ENCODE data around the gene MKS1. TPM values are rescaled to one million over a fixed set of nuclear protein-coding genes. Genes with fewer than 3 reads are reported as not detected.
A peak's percentile ranks its signal among the peaks of the same experiment; 100 is the strongest.

The MKS1 gene
- total RNA-seq, 1 experiment from 2014 or later, result 24.8 TPM

GRCh38 chr17:58232707-58233156, 13.7 kb upstream of the MKS1 start:
- no peak overlapping the region for H4K91ac ChIP-seq (ENCODE audit: insufficient read length, low read depth, low read length)
- peaks cover 2% of the 10 kb centered on the region; the same call in 1 of the 2 replicates for H3K4me1 ChIP-seq (ENCODE audit: insufficient read depth, low read length)
- no peaks in the 10 kb centered on the region for H3K9me3 ChIP-seq (ENCODE audit: control insufficient read depth, low read depth, low read length)
- no peak overlapping the region for H3T11ph ChIP-seq (ENCODE audit: low read length)
- H3K14ac ChIP-seq (ENCODE audit: insufficient read depth, low read length), result no peak overlapping the region
- no peak overlapping the region for H3K27ac ChIP-seq (ENCODE audit: insufficient read length, low read depth, low read length)
- no peaks in the 10 kb centered on the region for H4K20me1 ChIP-seq (ENCODE audit: control insufficient read depth, insufficient read depth, insufficient read length)
- H3K27ac Mint-ChIP-seq, result no peak overlapping the region; a peak in 1 of 7 replicates
- H3K36me3 Mint-ChIP-seq (ENCODE audit: insufficient read depth in 1 of 3, low read depth in 3 of 3), result no peaks in the 10 kb centered on the region
- no peak overlapping the region for H2AK5ac ChIP-seq (ENCODE audit: insufficient read length, low read length)
- no peak overlapping the region for H2BK5ac ChIP-seq (ENCODE audit: insufficient read length, low read length)
- 0 out of 2 replicates have a peak, but pooled peaks cover 2% of the 10 kb centered on the region for H3K27me3 ChIP-seq (ENCODE audit: insufficient read depth, low read length)
- no peak overlapping the region for H2BK120ac ChIP-seq (ENCODE audit: low read depth, low read length, poor library complexity, severe bottlenecking)
- no peak overlapping the region for H3K56ac ChIP-seq (ENCODE audit: insufficient read length, low read depth, low read length)
- no CpG with 5 or more reads among the region's 12 CpGs for WGBS (ENCODE audit: extremely low coverage, insufficient read length, low lambda C conversion rate)
- H3K4me1 Mint-ChIP-seq, result peaks cover 16 to 22% of the 10 kb centered on the region in 2 experiments
- H4K8ac ChIP-seq (replicated peaks; ENCODE audit: insufficient read length, low read depth, low read length), result no peak overlapping the region
- no peak for TF ChIP-seq CTCF (conservative IDR thresholded peaks at IDR 0.05)
- peak; percentile 72 for DNase-seq
- H3K9me3 Mint-ChIP-seq, result no peaks in the 10 kb centered on the region
- no peak overlapping the region; the same call in 1 of the 2 replicates for H2BK15ac ChIP-seq (ENCODE audit: low read depth, low read length)
- no peak overlapping the region for H3K4me3 Mint-ChIP-seq
- no peak overlapping the region for H4K5ac ChIP-seq (ENCODE audit: insufficient read length, low read depth, low read length)
- H3K79me2 ChIP-seq (ENCODE audit: insufficient read depth, low read length), result no peaks in the 10 kb centered on the region
- no peaks in the 10 kb centered on the region for H3K79me1 ChIP-seq (ENCODE audit: insufficient read depth, low read depth, low read length, poor library complexity, severe bottlenecking)
- peak overlapping the region; percentile 15 for H3K18ac ChIP-seq (ENCODE audit: insufficient read length, low read depth, low read length)
- no peak overlapping the region for H3K23ac ChIP-seq (ENCODE audit: insufficient read length, low read depth, low read length)
- no peak overlapping the region for H3K9ac ChIP-seq (ENCODE audit: extremely low read depth, insufficient read length, low read length)
- H3K23me2 ChIP-seq (ENCODE audit: insufficient read length, low read depth, low read length, poor library complexity, severe bottlenecking), result no peaks in the 10 kb centered on the region
- H3K4me2 ChIP-seq (ENCODE audit: insufficient read depth, insufficient read length, low read length), result no peak overlapping the region
- peaks cover 54% of the 10 kb centered on the region for H3K27me3 Mint-ChIP-seq (ENCODE audit: low read depth)
- no peak overlapping the region for H2BK20ac ChIP-seq (ENCODE audit: low read depth, low read length, poor library complexity, severe bottlenecking)
- no peak overlapping the region for H2BK12ac ChIP-seq (ENCODE audit: insufficient read length, low read depth, low read length)
- no peak overlapping the region for H3K4ac ChIP-seq (ENCODE audit: low read depth, low read length)
- H2AFZ ChIP-seq (ENCODE audit: low read length), result peak overlapping the region; percentile 10
